GM10266 (cell line): ENCODE results near the gene SH2D5.

Source experiments
- DNase-seq: peaks from one replicate; pipeline ENCODE4 v3.0.0; 2012; ENCODE audit errors: extremely low spot score
- TF ChIP-seq, protein P1 (sequence below): IDR thresholded peaks from 2 replicates; pipeline ENCODE4 v1.5.1; 2012; ENCODE audit warnings: mild to moderate bottlenecking, low read depth; ENCODE audit not compliant: control insufficient read depth, insufficient read depth; ENCODE audit errors: missing control alignments

SH2D5 gene

GRCh38 chr1:20710469-20711284 is 21.8 kb downstream of the SH2D5 start:
- DNase-seq, result no peak
- TF ChIP-seq, protein P1, sequence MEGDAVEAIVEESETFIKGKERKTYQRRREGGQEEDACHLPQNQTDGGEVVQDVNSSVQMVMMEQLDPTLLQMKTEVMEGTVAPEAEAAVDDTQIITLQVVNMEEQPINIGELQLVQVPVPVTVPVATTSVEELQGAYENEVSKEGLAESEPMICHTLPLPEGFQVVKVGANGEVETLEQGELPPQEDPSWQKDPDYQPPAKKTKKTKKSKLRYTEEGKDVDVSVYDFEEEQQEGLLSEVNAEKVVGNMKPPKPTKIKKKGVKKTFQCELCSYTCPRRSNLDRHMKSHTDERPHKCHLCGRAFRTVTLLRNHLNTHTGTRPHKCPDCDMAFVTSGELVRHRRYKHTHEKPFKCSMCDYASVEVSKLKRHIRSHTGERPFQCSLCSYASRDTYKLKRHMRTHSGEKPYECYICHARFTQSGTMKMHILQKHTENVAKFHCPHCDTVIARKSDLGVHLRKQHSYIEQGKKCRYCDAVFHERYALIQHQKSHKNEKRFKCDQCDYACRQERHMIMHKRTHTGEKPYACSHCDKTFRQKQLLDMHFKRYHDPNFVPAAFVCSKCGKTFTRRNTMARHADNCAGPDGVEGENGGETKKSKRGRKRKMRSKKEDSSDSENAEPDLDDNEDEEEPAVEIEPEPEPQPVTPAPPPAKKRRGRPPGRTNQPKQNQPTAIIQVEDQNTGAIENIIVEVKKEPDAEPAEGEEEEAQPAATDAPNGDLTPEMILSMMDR, result no peak

DNA sequence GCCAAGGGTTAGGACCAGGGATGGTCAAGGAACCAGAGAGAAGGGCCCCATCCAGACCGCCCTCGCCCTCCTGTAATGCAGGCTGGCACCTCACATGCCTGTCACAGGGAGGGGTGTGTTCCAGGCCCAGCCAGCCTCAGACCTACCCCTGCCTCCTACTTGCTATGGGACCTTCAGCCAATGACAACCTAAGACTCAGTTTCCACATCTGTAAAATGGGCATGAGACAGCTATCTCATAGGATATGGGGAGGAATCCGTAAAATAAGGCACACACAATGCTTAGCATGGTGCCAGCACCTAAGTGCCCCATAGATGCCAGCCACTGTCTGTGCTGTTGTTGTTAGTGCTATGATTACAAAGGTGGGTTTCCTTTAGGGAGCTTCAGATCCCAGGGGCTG is 22.6 kb downstream of the SH2D5 start:
- DNase-seq, result no peak
- TF ChIP-seq, protein P1, result no peak

DNA sequence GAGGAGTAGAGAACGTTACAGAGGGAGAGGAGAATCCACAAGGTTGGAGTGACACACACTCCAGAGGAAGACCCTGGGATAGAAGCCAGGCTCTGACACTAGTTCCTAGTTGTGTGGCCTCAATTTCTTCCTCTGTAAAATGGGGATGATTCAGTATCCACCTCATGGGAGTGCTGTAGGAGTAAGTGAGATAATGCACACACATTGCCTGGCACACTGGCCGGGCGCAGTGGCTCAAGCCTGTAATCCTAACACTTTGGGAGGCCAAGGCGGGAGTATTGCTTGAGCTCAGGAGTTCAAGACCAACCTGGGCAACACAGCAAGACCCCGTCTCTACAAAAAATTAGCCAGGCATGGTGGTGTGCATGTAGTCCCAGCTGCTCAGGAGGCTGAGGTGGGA is 23.6 kb downstream of the SH2D5 start:
- no peak for DNase-seq
- TF ChIP-seq, protein P1, result no peak

DNA sequence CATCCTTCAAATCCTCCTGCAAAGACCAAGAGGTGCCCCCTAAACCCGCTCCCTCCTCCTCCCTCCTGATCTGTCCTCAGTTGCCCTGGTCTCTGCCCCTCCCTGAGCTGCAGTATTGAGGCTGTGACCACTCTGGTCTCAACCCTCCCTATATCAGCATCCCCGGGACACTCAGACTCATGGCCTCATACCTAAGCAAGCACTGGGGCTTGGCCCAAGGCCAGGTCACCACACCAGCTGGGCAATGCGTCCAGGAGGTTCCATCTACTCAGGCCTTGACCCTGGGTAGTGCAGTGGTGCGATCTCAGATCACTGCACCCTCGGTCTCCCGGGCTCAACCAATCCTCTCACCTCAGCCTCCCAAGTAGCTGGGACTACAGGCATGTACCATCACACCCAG is 24.4 kb downstream of the SH2D5 start:
- DNase-seq, result no peak
- TF ChIP-seq, protein P1, result no peak

GRCh38 chr1:20706841-20707240 is 25.7 kb downstream of the SH2D5 start:
- TF ChIP-seq, protein P1, result no peak
- DNase-seq, result no peak

GRCh38 chr1:20705203-20705755 is 27.2 kb downstream of the SH2D5 start:
- DNase-seq, result no peak

More at GRCh38 chr1:20705203-20705755, 27.2 kb downstream of the SH2D5 start:
- TF ChIP-seq, protein P1, result no peak
